ENCODE measurements around the gene GUSB.
"Not testable (repeated sequence)": the region's sequence is repeated elsewhere in the genome, so short reads cannot be mapped to it uniquely, and the experiment has no call there.

GUSB gene

GRCh38 chr7:65974876-65975275 is 7.1 kb downstream of the GUSB start:
- FAIRE-seq, result no peak

- no peak for FAIRE-seq
Measured at GRCh38 chr7:65974191-65974801, 7.7 kb downstream of the GUSB start.

GRCh38 chr7:65972976-65973375 is 9.0 kb downstream of the GUSB start:
- FAIRE-seq, result no peak

- FAIRE-seq, result no peak
Measured at GRCh38 chr7:65971021-65971420, 11.0 kb downstream of the GUSB start.

GRCh38 chr7:65968256-65969185 is 13.5 kb downstream of the GUSB start:
- FAIRE-seq, result no peak

DNA sequence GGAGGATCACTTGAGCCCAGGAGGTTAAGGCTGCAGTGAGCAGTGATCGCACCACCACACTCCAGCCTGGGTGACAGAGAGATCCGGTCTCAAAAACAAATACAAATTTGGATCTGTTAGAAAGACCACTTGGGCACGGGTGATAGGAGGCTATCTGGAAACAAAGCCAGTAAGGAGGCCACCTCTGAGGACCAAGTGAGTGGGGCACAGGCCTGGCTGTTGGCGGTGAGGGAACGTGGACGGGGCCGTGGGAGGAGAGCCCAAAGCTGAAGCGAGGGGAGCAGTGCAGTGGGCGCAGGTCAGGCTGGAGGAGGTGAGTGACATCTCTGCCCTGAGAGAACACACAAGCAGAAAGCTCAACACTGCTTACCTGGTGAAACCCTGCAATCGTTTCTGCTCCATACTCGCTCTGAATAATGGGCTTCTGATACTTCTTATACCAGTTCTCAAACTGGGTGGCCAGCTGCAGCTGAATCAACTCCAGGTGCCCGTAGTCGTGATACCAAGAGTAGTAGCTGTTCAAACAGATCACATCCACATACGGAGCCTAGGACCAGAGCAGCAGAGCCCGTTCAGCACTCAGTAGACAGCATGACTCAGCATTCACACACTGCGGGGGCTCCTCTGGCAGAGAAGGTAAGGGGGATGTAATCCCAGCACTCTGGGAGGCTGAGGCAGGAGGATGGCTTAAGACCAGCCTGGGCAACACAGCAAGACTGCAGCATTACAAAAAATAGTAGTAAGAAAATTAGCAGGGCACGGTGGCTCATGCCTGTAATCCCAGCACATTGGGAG is 14.5 kb downstream of the GUSB start:
- FAIRE-seq, result no peak

GRCh38 chr7:65966146-65966545 is 15.9 kb downstream of the GUSB start:
- no peak for FAIRE-seq

- FAIRE-seq, result not testable (repeated sequence)
Measured at GRCh38 chr7:65964671-65965070, 17.3 kb downstream of the GUSB start.

DNA sequence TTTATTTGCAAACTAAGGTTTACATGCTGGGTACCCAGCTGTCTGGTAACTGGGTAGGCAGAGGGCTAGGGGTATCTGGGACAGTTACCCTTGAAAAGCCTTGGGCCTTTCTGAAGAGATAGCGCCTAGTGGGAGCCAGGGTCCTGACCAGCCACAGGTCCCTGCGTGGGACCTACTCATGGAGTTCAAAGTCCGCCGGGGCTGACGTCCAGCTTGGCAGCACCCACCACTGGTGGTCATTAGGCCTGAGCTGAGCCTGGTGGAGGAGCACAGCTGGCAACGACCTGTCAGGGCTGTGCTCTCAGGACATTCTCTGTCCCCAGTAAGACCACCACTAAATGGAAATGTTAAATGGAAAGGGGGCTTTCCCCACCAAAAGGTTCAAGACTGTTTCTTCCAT is 20.0 kb downstream of the GUSB start:
- no peak for FAIRE-seq

DNA sequence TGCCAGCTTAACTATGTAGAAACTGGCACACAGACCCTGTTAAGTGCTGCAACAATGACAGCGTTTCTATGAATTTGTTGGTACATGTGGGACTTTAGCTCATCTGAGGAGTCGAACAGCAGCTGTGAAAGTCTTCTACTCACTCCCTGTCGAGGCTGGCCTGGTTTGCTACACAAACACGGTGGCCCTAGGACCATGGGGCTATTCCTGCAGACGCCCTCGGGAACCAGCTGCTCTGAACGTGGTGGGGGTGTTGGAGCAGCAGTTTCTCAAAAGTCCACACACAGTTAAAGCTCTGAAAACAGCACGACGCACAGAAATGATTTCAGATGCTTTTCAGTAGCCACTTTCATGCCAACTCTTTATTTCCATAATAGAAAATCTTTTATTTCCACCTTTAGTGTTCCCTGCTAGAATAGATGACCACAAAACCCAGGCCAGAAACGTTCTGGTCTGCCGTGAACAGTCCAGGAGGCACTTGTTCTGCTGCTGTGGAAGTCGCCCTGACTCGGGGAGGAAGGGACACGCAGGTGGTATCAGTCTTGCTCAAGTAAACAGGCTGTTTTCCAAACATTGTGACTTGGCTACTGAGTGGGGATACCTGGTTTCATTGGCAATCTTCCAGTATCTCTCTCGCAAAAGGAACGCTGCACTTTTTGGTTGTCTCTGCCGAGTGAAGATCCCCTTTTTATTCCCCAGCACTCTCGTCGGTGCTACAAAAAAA is 21.5 kb downstream of the GUSB start:
- FAIRE-seq, result no peak

- no peak for FAIRE-seq
Measured at GRCh38 chr7:65955718-65956117, 26.3 kb downstream of the GUSB start.

GRCh38 chr7:65953890-65954450 is 28.0 kb downstream of the GUSB start:
- FAIRE-seq, result no peak

GRCh38 chr7:65953001-65953720 is 28.9 kb downstream of the GUSB start:
- no peak for FAIRE-seq

DNA sequence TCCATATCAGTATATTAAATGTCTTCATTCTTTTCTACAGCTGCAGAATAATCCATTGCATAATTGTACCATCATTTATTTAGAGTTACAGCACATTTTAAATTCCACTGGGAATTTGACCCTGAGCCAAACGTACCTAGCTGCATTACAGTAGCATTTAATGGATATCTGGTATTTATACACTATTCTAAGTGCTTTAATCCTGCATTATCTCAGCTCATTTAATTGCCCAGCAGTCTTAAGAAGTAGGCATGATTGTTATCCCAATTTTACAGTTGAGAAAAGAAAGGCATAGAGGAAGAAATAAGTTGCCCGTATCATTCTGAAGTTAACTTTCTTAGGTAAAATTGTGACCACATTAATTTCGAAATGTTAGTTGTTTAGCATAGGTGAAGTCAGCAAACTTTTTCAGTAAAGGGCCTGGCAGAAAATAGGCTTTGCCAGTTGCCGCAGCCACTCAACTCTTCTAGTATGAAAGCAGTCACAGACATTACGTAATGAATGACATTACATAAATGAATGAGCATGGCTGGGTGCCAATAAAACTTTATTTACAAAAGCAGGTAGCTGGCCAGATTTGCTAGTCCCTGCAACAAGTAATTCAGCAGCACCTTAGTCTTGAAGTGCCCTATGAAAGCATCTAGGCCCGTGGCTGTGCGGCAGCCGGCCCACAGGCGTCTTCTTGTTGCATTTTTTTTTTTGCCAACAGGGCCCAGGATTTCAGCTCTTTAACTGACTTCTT is 30.0 kb downstream of the GUSB start:
- no peak for FAIRE-seq

- no peak for FAIRE-seq
Measured at GRCh38 chr7:65946904-65947303, 35.1 kb downstream of the GUSB start.

GRCh38 chr7:65945787-65946186 is 36.2 kb downstream of the GUSB start:
- not testable (repeated sequence) for FAIRE-seq

GRCh38 chr7:65938336-65938895 is 43.6 kb downstream of the GUSB start:
- FAIRE-seq, result no peak

- no peak for FAIRE-seq
Measured at GRCh38 chr7:65937296-65937695, 44.7 kb downstream of the GUSB start.

DNA sequence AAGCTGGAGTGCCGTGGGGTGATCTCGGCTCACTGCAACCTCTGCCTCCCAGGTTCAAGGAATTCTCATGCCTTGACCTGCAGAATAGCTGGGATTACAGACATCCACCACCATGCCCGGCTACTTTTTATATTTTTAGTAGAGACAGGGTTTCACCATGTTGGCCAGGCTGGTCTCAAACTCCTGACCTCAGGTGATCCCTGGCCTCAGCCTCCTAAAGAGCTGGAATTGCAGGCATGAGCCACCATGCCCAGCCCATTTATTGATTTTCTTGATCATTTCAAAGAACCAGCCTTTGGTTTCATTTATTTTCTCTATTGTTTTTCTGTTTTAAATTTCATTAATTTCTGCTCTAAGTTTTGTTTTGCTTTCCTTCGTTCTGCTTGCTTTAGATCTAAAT is 50.3 kb downstream of the GUSB start:
- no peak for FAIRE-seq
